H9 (cell line): ENCODE measurements around the gene BAHD1. TPM values are rescaled to one million over a fixed set of nuclear protein-coding genes. Genes with fewer than 3 reads are reported as not detected.

ENCODE experiments used
- DNase-seq: peaks from one replicate; pipeline ENCODE4 v3.0.0-alpha.2; 2017
- H2AFZ ChIP-seq: one replicate; pipeline ENCODE4 v1.6.1; 2013; ENCODE audit warnings: mild to moderate bottlenecking, low read length, control low read depth, moderate library complexity
- H2AK5ac ChIP-seq: 2 replicates; pipeline ENCODE4 v1.6.1; 2013; ENCODE audit warnings: low read length, control low read depth, mixed read lengths; ENCODE audit not compliant: insufficient read length
- H2BK120ac ChIP-seq: one replicate; pipeline ENCODE4 v1.6.1; 2013; ENCODE audit warnings: low read depth, mild to moderate bottlenecking, low read length, control low read depth, inconsistent platforms; ENCODE audit not compliant: poor library complexity, severe bottlenecking
- H2BK12ac ChIP-seq: 2 replicates; pipeline ENCODE4 v1.6.1; 2013; ENCODE audit warnings: low read length, control low read depth, mixed read lengths, low read depth; ENCODE audit not compliant: insufficient read length
- H2BK15ac ChIP-seq: 2 replicates; pipeline ENCODE4 v1.6.1; 2013; ENCODE audit warnings: low read depth, low read length, control low read depth
- H2BK20ac ChIP-seq: one replicate; pipeline ENCODE4 v1.6.1; 2013; ENCODE audit warnings: low read depth, mild to moderate bottlenecking, low read length, control low read depth, inconsistent platforms; ENCODE audit not compliant: poor library complexity, severe bottlenecking
- H2BK5ac ChIP-seq: 2 replicates; pipeline ENCODE4 v1.6.1; 2013; ENCODE audit warnings: low read length, control low read depth, mixed read lengths; ENCODE audit not compliant: insufficient read length
- H3K14ac ChIP-seq: 2 replicates; pipeline ENCODE4 v1.6.1; 2013; ENCODE audit warnings: low read length, control low read depth; ENCODE audit not compliant: insufficient read depth
- H3K18ac ChIP-seq: 2 replicates; pipeline ENCODE4 v1.6.1; 2013; ENCODE audit warnings: low read depth, mild to moderate bottlenecking, mixed read lengths, low read length, control low read depth; ENCODE audit not compliant: insufficient read length
- H3K23ac ChIP-seq: 2 replicates; pipeline ENCODE4 v1.6.1; 2013; ENCODE audit warnings: low read length, control low read depth, mixed read lengths, low read depth; ENCODE audit not compliant: insufficient read length
- H3K23me2 ChIP-seq: 2 replicates; pipeline ENCODE4 v1.6.1; 2013; ENCODE audit warnings: low read depth, mild to moderate bottlenecking, mixed read lengths, low read length, control low read depth; ENCODE audit not compliant: insufficient read length, poor library complexity, severe bottlenecking
- H3K27ac ChIP-seq: 2 replicates; pipeline ENCODE4 v1.5.1; 2013; ENCODE audit warnings: low read length, control low read depth, mixed read lengths, low read depth; ENCODE audit not compliant: insufficient read length
- H3K27me3 ChIP-seq: 2 replicates; pipeline ENCODE4 v1.6.1; 2013; ENCODE audit warnings: low read length, control low read depth, inconsistent platforms; ENCODE audit not compliant: insufficient read depth
- H3K4ac ChIP-seq: 2 replicates; pipeline ENCODE4 v1.6.1; 2013; ENCODE audit warnings: low read depth, mild to moderate bottlenecking, control low read depth, inconsistent platforms, low read length, moderate library complexity
- H3K4me1 ChIP-seq: 2 replicates; pipeline ENCODE4 v1.6.1; 2013; ENCODE audit warnings: low read length, control low read depth, inconsistent platforms; ENCODE audit not compliant: insufficient read depth
- H3K4me2 ChIP-seq: 2 replicates; pipeline ENCODE4 v1.6.1; 2013; ENCODE audit warnings: low read length, control low read depth, mixed read lengths; ENCODE audit not compliant: insufficient read length, insufficient read depth
- H3K56ac ChIP-seq: 2 replicates; pipeline ENCODE4 v1.6.1; 2013; ENCODE audit warnings: low read depth, mild to moderate bottlenecking, mixed read lengths, low read length, control low read depth; ENCODE audit not compliant: insufficient read length
- H3K79me1 ChIP-seq: 2 replicates; pipeline ENCODE4 v1.6.1; 2013; ENCODE audit warnings: low read depth, mild to moderate bottlenecking, moderate library complexity, low read length, control low read depth, inconsistent platforms; ENCODE audit not compliant: insufficient read depth, poor library complexity, severe bottlenecking
- H3K79me2 ChIP-seq: 2 replicates; pipeline ENCODE4 v1.6.1; 2013; ENCODE audit warnings: low read length, control low read depth, inconsistent platforms; ENCODE audit not compliant: insufficient read depth
- H3K9ac ChIP-seq: 2 replicates; pipeline ENCODE4 v1.6.1; 2013; ENCODE audit warnings: low read length, control low read depth, mixed read lengths; ENCODE audit not compliant: insufficient read length; ENCODE audit errors: extremely low read depth
- H3K9me3 ChIP-seq: one replicate; pipeline ENCODE4 v1.6.1; 2013; ENCODE audit warnings: low read depth, low read length, inconsistent platforms; ENCODE audit not compliant: control insufficient read depth
- H3T11ph ChIP-seq: one replicate; pipeline ENCODE4 v1.6.1; 2013; ENCODE audit warnings: mild to moderate bottlenecking, low read length, control low read depth, inconsistent platforms
- H4K20me1 ChIP-seq: one replicate; pipeline ENCODE4 v1.6.1; 2013; ENCODE audit not compliant: control insufficient read depth, insufficient read length, insufficient read depth
- H4K5ac ChIP-seq: 2 replicates; pipeline ENCODE4 v1.6.1; 2013; ENCODE audit warnings: low read depth, mild to moderate bottlenecking, mixed read lengths, low read length, control low read depth; ENCODE audit not compliant: insufficient read length
- H4K8ac ChIP-seq: replicated peaks from 2 replicates; pipeline ENCODE4 v1.6.1; 2013; ENCODE audit warnings: low read length, control low read depth, mixed read lengths, low read depth; ENCODE audit not compliant: insufficient read length
- H4K91ac ChIP-seq: 2 replicates; pipeline ENCODE4 v1.6.1; 2013; ENCODE audit warnings: low read depth, mild to moderate bottlenecking, moderate library complexity, mixed read lengths, low read length, control low read depth; ENCODE audit not compliant: insufficient read length
- H3K27ac Mint-ChIP-seq, 3 experiments: 2 replicates in 2 of 3; 3 replicates in 1 of 3; pipeline ENCODE4 v1.8.0; 2020 to 2021; ENCODE audit warnings: mixed read lengths in 3 of 3, mild to moderate bottlenecking in 1 of 3, moderate library complexity in 1 of 3
- H3K27me3 Mint-ChIP-seq: 2 replicates; pipeline ENCODE4 v1.8.0; 2021; ENCODE audit warnings: low read depth, mild to moderate bottlenecking, moderate library complexity, mixed read lengths
- H3K36me3 Mint-ChIP-seq, 3 experiments: 2 replicates in 2 of 3; 3 replicates in 1 of 3; pipeline ENCODE4 v1.8.0; 2020 to 2021; ENCODE audit warnings: low read depth in 3 of 3, mixed read lengths in 3 of 3; ENCODE audit not compliant: insufficient read depth in 1 of 3
- H3K4me1 Mint-ChIP-seq, 2 experiments: 2 replicates each; pipeline ENCODE4 v1.8.0; 2020; ENCODE audit warnings: mixed read lengths in 2 of 2
- H3K4me3 Mint-ChIP-seq, 2 experiments: 2 replicates in 1 of 2; 3 replicates in 1 of 2; pipeline ENCODE4 v1.8.0; 2020 to 2021; ENCODE audit warnings: mild to moderate bottlenecking in 2 of 2, mixed read lengths in 2 of 2, moderate library complexity in 1 of 2
- H3K9me3 Mint-ChIP-seq, 2 experiments: 2 replicates in 1 of 2; 3 replicates in 1 of 2; pipeline ENCODE4 v1.8.0; 2020; ENCODE audit warnings: mild to moderate bottlenecking in 2 of 2, mixed read lengths in 2 of 2, moderate library complexity in 1 of 2
- CTCF ChIP-seq: fragments of 200-600 bp; sonication (generic); conservative IDR thresholded peaks from 3 replicates; pipeline ENCODE4 v1.8.0; 2021; ENCODE audit warnings: antibody characterized with exemption, mild to moderate bottlenecking
- WGBS: extraction: QIAGEN DNeasy Blood & Tissue Kit; methylation state at CpG from one replicate; pipeline ENCODE4 v1.1.7; 2013; ENCODE audit warnings: missing lambda C conversion rate, low lambda C conversion rate, mixed read lengths; ENCODE audit not compliant: insufficient read length; ENCODE audit errors: extremely low coverage; 5-methylcytosine and 5-hydroxymethylcytosine counted together
- total RNA-seq: library from RNA; stranded (reverse); gene quantifications from 2 replicates; pipeline ENCODE4 v1.2.1, GENCODE V29; 2021

BAHD1 gene
- total RNA-seq, 1 experiment from 2014 or later, result 54.1 TPM

- no CpG with 5 or more reads among the region's 35 CpGs for WGBS
- Histone ChIP-seq H3K79me1 (no peaks in the 10 kb centered on the region), H4K8ac (no peak overlapping the region), H3K4me1 (no peaks in the 10 kb centered on the region), H3K9ac (no peak overlapping the region), H3K9me3 (no peaks in the 10 kb centered on the region), H2BK12ac (no peak overlapping the region), H3K79me2 (no peaks in the 10 kb centered on the region), H2BK20ac (no peak overlapping the region), H4K20me1 (no peaks in the 10 kb centered on the region), H2BK5ac (no peak overlapping the region), H3K4me2 (no peak overlapping the region), H2AK5ac (no peak overlapping the region), H3K56ac (no peak overlapping the region), H3K18ac (no peak overlapping the region), H3K27ac (no peak overlapping the region), H3K14ac (no peak overlapping the region), H2BK120ac (no peak overlapping the region), H3K23me2 (no peaks in the 10 kb centered on the region), H3K23ac (no peak overlapping the region), H2AFZ (no peak overlapping the region), H4K91ac (no peak overlapping the region), H3K27me3 (no peaks in the 10 kb centered on the region), H3T11ph (no peak overlapping the region), H2BK15ac (no peak overlapping the region), H3K4ac (no peak overlapping the region), H4K5ac (no peak overlapping the region)
- Mint-ChIP-seq H3K4me3 (no peak overlapping the region), H3K9me3 (no peaks in the 10 kb centered on the region), H3K27ac (no peak overlapping the region), H3K27me3 (no peaks in the 10 kb centered on the region; the same call in 1 of the 2 replicates), H3K36me3 (no peaks in the 10 kb centered on the region; a peak in 1 of 7 replicates), H3K4me1 (no peaks in the 10 kb centered on the region)
- no peak for TF ChIP-seq CTCF
- no peak for DNase-seq
These were observed 47.3 kb downstream of the BAHD1 start for GRCh38 chr15:40487816-40488682.
